Activated naive CD4-positive, alpha-beta T cell treated with anti-CD3 and anti-CD28 coated beads, Interleukin-2, amount 50 U/mL, for 24 hours (primary cell): ENCODE results near the gene KDM3B.

Experiments
- H3K27ac Mint-ChIP-seq: one replicate; pipeline ENCODE4 v1.8.0; 2021; ENCODE audit warnings: mild to moderate bottlenecking, mixed read lengths
- H3K27me3 Mint-ChIP-seq: one replicate; pipeline ENCODE4 v1.8.0; 2021; ENCODE audit warnings: mixed read lengths
- H3K36me3 Mint-ChIP-seq: one replicate; pipeline ENCODE4 v1.8.0; 2021; ENCODE audit warnings: mixed read lengths
- H3K4me1 Mint-ChIP-seq: one replicate; pipeline ENCODE4 v1.8.0; 2021; ENCODE audit warnings: mixed read lengths
- H3K4me3 Mint-ChIP-seq: one replicate; pipeline ENCODE4 v1.8.0; 2021; ENCODE audit warnings: mild to moderate bottlenecking, mixed read lengths
- H3K9me3 Mint-ChIP-seq: one replicate; pipeline ENCODE4 v1.8.0; 2021; ENCODE audit warnings: mixed read lengths

KDM3B gene

GRCh38 chr5:138339464-138339863, 13.0 kb upstream of the KDM3B start:
- Mint-ChIP-seq H3K27ac (peak overlapping the region; percentile 97), H3K4me3 (peak overlapping the region; percentile 86), H3K36me3 (peaks cover 6% of the 10 kb centered on the region), H3K9me3 (no peaks in the 10 kb centered on the region), H3K27me3 (no peaks in the 10 kb centered on the region), H3K4me1 (peaks cover 38% of the 10 kb centered on the region)

GRCh38 chr5:138340008-138340407, 12.5 kb upstream of the KDM3B start:
- H3K27me3 Mint-ChIP-seq, result no peaks in the 10 kb centered on the region
- no peak overlapping the region for H3K27ac Mint-ChIP-seq
- H3K36me3 Mint-ChIP-seq, result peaks cover 6% of the 10 kb centered on the region
- peak overlapping the region; percentile 86 for H3K4me3 Mint-ChIP-seq
- H3K9me3 Mint-ChIP-seq, result no peaks in the 10 kb centered on the region
- peaks cover 38% of the 10 kb centered on the region for H3K4me1 Mint-ChIP-seq

- no peak overlapping the region for H3K4me3 Mint-ChIP-seq
- H3K27ac Mint-ChIP-seq, result no peak overlapping the region
- H3K4me1 Mint-ChIP-seq, result peaks cover 21% of the 10 kb centered on the region
- peaks cover 14% of the 10 kb centered on the region for H3K36me3 Mint-ChIP-seq
- no peaks in the 10 kb centered on the region for H3K9me3 Mint-ChIP-seq
- H3K27me3 Mint-ChIP-seq, result no peaks in the 10 kb centered on the region
Observed at GRCh38 chr5:138344887-138345622, 7.4 kb upstream of the KDM3B start.

- Mint-ChIP-seq H3K36me3 (peaks cover 9% of the 10 kb centered on the region), H3K27ac (no peak overlapping the region), H3K4me3 (no peak overlapping the region), H3K9me3 (peaks cover 4% of the 10 kb centered on the region), H3K4me1 (peaks cover 14% of the 10 kb centered on the region), H3K27me3 (no peaks in the 10 kb centered on the region)
Observed at GRCh38 chr5:138346889-138347288, 5.6 kb upstream of the KDM3B start.

GRCh38 chr5:138349852-138350562, 2.5 kb upstream of the KDM3B start:
- peaks cover 4% of the 10 kb centered on the region for H3K9me3 Mint-ChIP-seq
- peaks cover 34% of the 10 kb centered on the region for H3K4me1 Mint-ChIP-seq
- H3K27me3 Mint-ChIP-seq, result no peaks in the 10 kb centered on the region
- no peak overlapping the region for H3K27ac Mint-ChIP-seq
- peaks cover 12% of the 10 kb centered on the region for H3K36me3 Mint-ChIP-seq
- no peak overlapping the region for H3K4me3 Mint-ChIP-seq

GRCh38 chr5:138350563-138350890, 2.0 kb upstream of the KDM3B start:
- peaks cover 4% of the 10 kb centered on the region for H3K9me3 Mint-ChIP-seq
- H3K4me1 Mint-ChIP-seq, result peaks cover 39% of the 10 kb centered on the region
- H3K27me3 Mint-ChIP-seq, result no peaks in the 10 kb centered on the region
- H3K27ac Mint-ChIP-seq, result peak overlapping the region; percentile 8
- peaks cover 11% of the 10 kb centered on the region for H3K36me3 Mint-ChIP-seq
- no peak overlapping the region for H3K4me3 Mint-ChIP-seq

GRCh38 chr5:138351056-138351455, 1.4 kb upstream of the KDM3B start:
- H3K36me3 Mint-ChIP-seq, result peaks cover 6% of the 10 kb centered on the region
- no peak overlapping the region for H3K4me3 Mint-ChIP-seq
- H3K9me3 Mint-ChIP-seq, result peaks cover 4% of the 10 kb centered on the region
- no peak overlapping the region for H3K27ac Mint-ChIP-seq
- H3K27me3 Mint-ChIP-seq, result no peaks in the 10 kb centered on the region
- H3K4me1 Mint-ChIP-seq, result peaks cover 44% of the 10 kb centered on the region

- Mint-ChIP-seq H3K4me3 (peak overlapping the region; percentile 61), H3K36me3 (peaks cover 6% of the 10 kb centered on the region), H3K27me3 (no peaks in the 10 kb centered on the region), H3K4me1 (peaks cover 49% of the 10 kb centered on the region), H3K27ac (peak overlapping the region; percentile 59), H3K9me3 (peaks cover 4% of the 10 kb centered on the region)
Observed at GRCh38 chr5:138351517-138351916, 968 bp upstream of the KDM3B start.

- Mint-ChIP-seq H3K4me1 (peaks cover 53% of the 10 kb centered on the region), H3K36me3 (peaks cover 4% of the 10 kb centered on the region), H3K27me3 (no peaks in the 10 kb centered on the region), H3K27ac (peak overlapping the region; percentile 97), H3K4me3 (peak overlapping the region; percentile 98), H3K9me3 (peaks cover 4% of the 10 kb centered on the region)
Observed at GRCh38 chr5:138352722-138353559, 456 bp downstream of the KDM3B start.

GRCh38 chr5:138353560-138354080, 1.1 kb downstream of the KDM3B start:
- Mint-ChIP-seq H3K27ac (peak overlapping the region; percentile 97), H3K4me1 (peaks cover 53% of the 10 kb centered on the region), H3K27me3 (no peaks in the 10 kb centered on the region), H3K9me3 (peaks cover 4% of the 10 kb centered on the region), H3K4me3 (peak overlapping the region; percentile 98), H3K36me3 (peaks cover 4% of the 10 kb centered on the region)

- Mint-ChIP-seq H3K4me1 (peaks cover 53% of the 10 kb centered on the region), H3K36me3 (peaks cover 4% of the 10 kb centered on the region), H3K27ac (peak overlapping the region; percentile 59), H3K9me3 (peaks cover 4% of the 10 kb centered on the region), H3K4me3 (peak overlapping the region; percentile 98), H3K27me3 (no peaks in the 10 kb centered on the region)
Observed at GRCh38 chr5:138354387-138354786, 1.9 kb downstream of the KDM3B start.

- Mint-ChIP-seq H3K36me3 (peaks cover 4% of the 10 kb centered on the region), H3K9me3 (peaks cover 4% of the 10 kb centered on the region), H3K4me1 (peaks cover 57% of the 10 kb centered on the region), H3K27ac (peak overlapping the region; percentile 82), H3K27me3 (no peaks in the 10 kb centered on the region), H3K4me3 (peak overlapping the region; percentile 98)
Observed at GRCh38 chr5:138354926-138355378, 2.5 kb downstream of the KDM3B start.

- no peaks in the 10 kb centered on the region for H3K27me3 Mint-ChIP-seq
- peak overlapping the region; percentile 35 for H3K27ac Mint-ChIP-seq
- H3K9me3 Mint-ChIP-seq, result no peaks in the 10 kb centered on the region
- peaks cover 61% of the 10 kb centered on the region for H3K4me1 Mint-ChIP-seq
- no peak overlapping the region for H3K4me3 Mint-ChIP-seq
- H3K36me3 Mint-ChIP-seq, result peaks cover 4% of the 10 kb centered on the region
Observed at GRCh38 chr5:138359621-138360020, 7.1 kb downstream of the KDM3B start.

GRCh38 chr5:138360941-138361452, 8.5 kb downstream of the KDM3B start:
- Mint-ChIP-seq H3K36me3 (peaks cover 4% of the 10 kb centered on the region), H3K27me3 (no peaks in the 10 kb centered on the region), H3K9me3 (no peaks in the 10 kb centered on the region), H3K27ac (peak overlapping the region; percentile 86), H3K4me3 (peak overlapping the region; percentile 66), H3K4me1 (peaks cover 56% of the 10 kb centered on the region)

- Mint-ChIP-seq H3K4me3 (no peak overlapping the region), H3K4me1 (peaks cover 75% of the 10 kb centered on the region), H3K27ac (no peak overlapping the region), H3K9me3 (no peaks in the 10 kb centered on the region), H3K27me3 (no peaks in the 10 kb centered on the region), H3K36me3 (peaks cover 7% of the 10 kb centered on the region)
Observed at GRCh38 chr5:138364576-138364975, 12.1 kb downstream of the KDM3B start.
